Breast epithelium (tissue), 4 donors: ENCODE results near the gene IL6. TPM values are rescaled to one million over a fixed set of nuclear protein-coding genes. Genes with fewer than 3 reads are reported as not detected.

ENCODE experiments used
- DNase-seq, 2 donors: peaks; one replicate each; pipeline ENCODE4 v3.0.0-alpha.2; 2019; ENCODE audit warnings: low spot score in 2 of 2
- H3K27ac ChIP-seq, 2 donors: fragments of 200-600 bp; sonication (generic) in 1 of 2; one replicate each; pipeline ENCODE4 v1.5.1; 2016 to 2019; ENCODE audit warnings: mild to moderate bottlenecking in 1 of 2
- H3K27me3 ChIP-seq, 2 donors: fragments of 200-600 bp; sonication (generic) in 1 of 2; one replicate each; pipeline versions ENCODE4 v1.5.1 to v1.6.0; 2017 to 2019; ENCODE audit warnings: control low read depth in 1 of 2, mild to moderate bottlenecking in 1 of 2
- H3K36me3 ChIP-seq: fragments of 200-600 bp; one replicate; pipeline ENCODE4 v1.5.1; 2019
- H3K4me1 ChIP-seq, 2 donors: fragments of 200-600 bp; sonication (generic); one replicate each; pipeline ENCODE4 v1.5.1; 2016 to 2019; ENCODE audit warnings: control low read depth in 1 of 2
- H3K4me3 ChIP-seq, 3 donors: fragments of 200-600 bp; sonication (generic); 1 replicate in 2 of 3; 2 replicates in 1 of 3; pipeline ENCODE4 v1.5.1; 2016 to 2019; ENCODE audit warnings: mild to moderate bottlenecking in 3 of 3, moderate library complexity in 2 of 3
- H3K9me3 ChIP-seq, 2 donors: fragments of 200-600 bp; sonication (generic) in 1 of 2; one replicate each; pipeline ENCODE4 v1.5.1; 2016 to 2019; ENCODE audit warnings: control low read depth in 1 of 2
- POLR2A ChIP-seq: fragments of 450-650 bp; IDR thresholded peaks from one replicate; pipeline ENCODE4 v1.6.1; 2016; ENCODE audit warnings: antibody characterized with exemption, mild to moderate bottlenecking, moderate library complexity
- POLR2AphosphoS5 ChIP-seq, 3 donors: sonication (generic); formaldehyde crosslinking; IDR thresholded peaks; one replicate each; pipeline ENCODE4 v1.6.1; 2017; ENCODE audit warnings: antibody characterized with exemption in 3 of 3
- intact Hi-C: fragments of 100-400 bp; cut with DNase I; formaldehyde crosslinking; loops from one replicate; pipeline ENCODE4 v1.15.1; 2023; ENCODE audit warnings: low total_unique reads
- total RNA-seq, 3 donors: library from RNA; depleted of rRNA; stranded (reverse); fragments of >200 nt; gene quantifications; one replicate each; pipeline ENCODE4 v1.1.0, GENCODE V29; 2016
- TF ChIP-seq, protein P1 (sequence below), 3 donors: fragments of 450-650 bp; IDR thresholded peaks; one replicate each; pipeline ENCODE4 v1.5.1; 2016 to 2017; ENCODE audit warnings: antibody characterized with exemption in 3 of 3, mild to moderate bottlenecking in 3 of 3, moderate library complexity in 3 of 3

The IL6 gene
- total RNA-seq, 3 donors from 2014 or later = 3.8 to 55.3 (median 11.8) TPM

- intact Hi-C loops = no loop called here
- Histone ChIP-seq H3K9me3 (no peaks in the 10 kb centered on the region), H3K4me1 (peaks cover 0 to 5% of the 10 kb centered on the region in 2 donors), H3K36me3 (no peaks in the 10 kb centered on the region), H3K27me3 (no peaks in the 10 kb centered on the region), H3K4me3 (peak overlapping the region in 2 of 3 donors; percentile 18 to 38), H3K27ac (peak overlapping the region in 1 of 2 donors; percentile 10)
- DNase-seq = no peak
- TF ChIP-seq POLR2A = no peak
- no peak for TF ChIP-seq POLR2AphosphoS5 (IDR thresholded peaks at IDR 0.05)
- TF ChIP-seq, protein P1, sequence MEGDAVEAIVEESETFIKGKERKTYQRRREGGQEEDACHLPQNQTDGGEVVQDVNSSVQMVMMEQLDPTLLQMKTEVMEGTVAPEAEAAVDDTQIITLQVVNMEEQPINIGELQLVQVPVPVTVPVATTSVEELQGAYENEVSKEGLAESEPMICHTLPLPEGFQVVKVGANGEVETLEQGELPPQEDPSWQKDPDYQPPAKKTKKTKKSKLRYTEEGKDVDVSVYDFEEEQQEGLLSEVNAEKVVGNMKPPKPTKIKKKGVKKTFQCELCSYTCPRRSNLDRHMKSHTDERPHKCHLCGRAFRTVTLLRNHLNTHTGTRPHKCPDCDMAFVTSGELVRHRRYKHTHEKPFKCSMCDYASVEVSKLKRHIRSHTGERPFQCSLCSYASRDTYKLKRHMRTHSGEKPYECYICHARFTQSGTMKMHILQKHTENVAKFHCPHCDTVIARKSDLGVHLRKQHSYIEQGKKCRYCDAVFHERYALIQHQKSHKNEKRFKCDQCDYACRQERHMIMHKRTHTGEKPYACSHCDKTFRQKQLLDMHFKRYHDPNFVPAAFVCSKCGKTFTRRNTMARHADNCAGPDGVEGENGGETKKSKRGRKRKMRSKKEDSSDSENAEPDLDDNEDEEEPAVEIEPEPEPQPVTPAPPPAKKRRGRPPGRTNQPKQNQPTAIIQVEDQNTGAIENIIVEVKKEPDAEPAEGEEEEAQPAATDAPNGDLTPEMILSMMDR (IDR thresholded peaks at IDR 0.05) = no peak
These were observed 4.1 kb downstream of the IL6 start for GRCh38 chr7:22730921-22731654.

- H3K36me3 ChIP-seq = no peaks in the 10 kb centered on the region
- no peak for TF ChIP-seq POLR2A
- TF ChIP-seq, protein P1 (IDR thresholded peaks at IDR 0.05) = no peak
- no peak for TF ChIP-seq POLR2AphosphoS5 (IDR thresholded peaks at IDR 0.05)
- no peak overlapping the region for H3K4me3 ChIP-seq
- H3K4me1 ChIP-seq = peaks cover 0 to 5% of the 10 kb centered on the region in 2 donors
- no peak for DNase-seq
- no peak overlapping the region for H3K27ac ChIP-seq
- no peaks in the 10 kb centered on the region for H3K9me3 ChIP-seq
- no peaks in the 10 kb centered on the region for H3K27me3 ChIP-seq
- intact Hi-C loops = no loop called here
These were observed 4.8 kb downstream of the IL6 start for GRCh38 chr7:22731766-22732165.

GRCh38 chr7:22732556-22733126 lies 5.6 kb downstream of the IL6 start:
- H3K4me1 ChIP-seq = peaks cover 0 to under 1% of the 10 kb centered on the region in 2 donors
- TF ChIP-seq POLR2A (no peak), POLR2AphosphoS5 (IDR thresholded peaks at IDR 0.05) (no peak)
- TF ChIP-seq, protein P1 (IDR thresholded peaks at IDR 0.05) = no peak
- no peaks in the 10 kb centered on the region for H3K9me3 ChIP-seq
- intact Hi-C loops = no loop called here
- H3K27me3 ChIP-seq = no peaks in the 10 kb centered on the region
- H3K27ac ChIP-seq = no peak overlapping the region
- no peak overlapping the region for H3K4me3 ChIP-seq
- DNase-seq = no peak
- no peaks in the 10 kb centered on the region for H3K36me3 ChIP-seq

DNA sequence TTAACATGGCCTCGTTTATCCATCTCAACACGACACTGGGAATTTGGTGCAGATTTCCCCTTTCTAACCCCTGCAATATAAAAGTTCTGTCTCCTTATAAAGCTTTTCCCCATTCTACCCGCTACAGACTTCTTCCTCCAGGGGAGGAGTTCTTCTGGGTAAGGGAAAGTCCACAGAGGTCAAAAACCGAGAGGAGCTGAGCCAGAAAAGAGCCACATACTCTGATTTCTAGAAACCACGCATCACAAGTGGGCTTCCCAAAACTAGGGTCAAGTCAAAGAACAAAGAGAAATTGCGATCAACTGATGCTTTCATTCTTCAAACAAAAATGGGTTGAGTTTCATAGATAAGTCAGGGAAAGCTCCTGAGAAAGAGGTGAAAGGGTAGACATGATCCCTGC lies 6.8 kb downstream of the IL6 start:
- intact Hi-C loops = no loop called here
- no peak overlapping the region for H3K4me3 ChIP-seq
- no peaks in the 10 kb centered on the region for H3K36me3 ChIP-seq
- H3K27ac ChIP-seq = no peak overlapping the region
- no peaks in the 10 kb centered on the region for H3K27me3 ChIP-seq
- no peak for DNase-seq
- TF ChIP-seq POLR2AphosphoS5 (IDR thresholded peaks at IDR 0.05) = no peak
- no peak for TF ChIP-seq POLR2A
- TF ChIP-seq, protein P1 (IDR thresholded peaks at IDR 0.05) = no peak
- H3K4me1 ChIP-seq = no peaks in the 10 kb centered on the region
- H3K9me3 ChIP-seq = no peaks in the 10 kb centered on the region

DNA sequence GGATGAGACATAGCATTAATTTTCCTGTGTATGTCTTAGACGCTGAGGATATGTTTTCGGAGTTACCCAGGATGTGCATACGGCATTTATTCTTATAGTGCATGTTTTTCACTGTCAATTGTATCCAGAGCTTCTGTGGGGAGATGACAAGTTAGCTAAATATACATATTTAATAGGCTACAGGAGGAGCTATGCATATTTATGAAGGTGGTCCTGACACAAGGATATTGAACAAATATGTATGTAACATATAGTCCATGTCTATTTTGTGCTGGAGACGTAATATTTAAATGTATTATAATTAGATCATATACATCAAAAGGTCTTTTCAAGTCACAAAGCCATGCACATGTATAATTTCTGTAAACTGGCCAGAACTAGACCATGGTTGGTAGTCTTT lies 16.0 kb downstream of the IL6 start:
- intact Hi-C loops = no loop called here

More for the DNA sequence above, 16.0 kb downstream of the IL6 start:
- TF ChIP-seq, protein P1 (IDR thresholded peaks at IDR 0.05) = no peak
- TF ChIP-seq POLR2A (no peak), POLR2AphosphoS5 (IDR thresholded peaks at IDR 0.05) (no peak)
- DNase-seq = no peak
- Histone ChIP-seq H3K27me3 (no peaks in the 10 kb centered on the region), H3K27ac (no peak overlapping the region), H3K4me1 (no peaks in the 10 kb centered on the region), H3K36me3 (no peaks in the 10 kb centered on the region), H3K9me3 (no peaks in the 10 kb centered on the region), H3K4me3 (no peak overlapping the region)
